ENCODE measurements around the gene NKAIN4.

DNA sequence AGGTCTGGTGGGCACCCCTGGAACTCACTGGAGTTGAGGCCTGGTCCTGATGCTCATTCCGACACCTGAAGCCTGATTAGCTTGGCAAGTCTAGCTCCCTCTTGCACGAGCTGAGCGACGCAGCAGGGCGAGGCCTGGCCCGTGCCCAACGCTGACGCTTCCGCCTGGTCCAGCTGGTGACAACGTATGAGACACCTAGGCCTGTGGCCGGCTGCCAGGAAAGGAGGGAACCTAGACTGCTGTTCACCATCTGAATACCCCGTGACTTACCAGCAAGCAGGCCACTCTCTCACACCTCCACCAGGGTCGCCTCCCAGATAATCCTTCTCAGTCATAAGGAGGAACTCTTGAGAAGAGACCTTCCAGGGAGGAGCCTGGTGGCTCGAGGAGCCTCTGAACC is 62.9 kb downstream of the NKAIN4 start:
- TF ChIP-seq, protein P1, sequence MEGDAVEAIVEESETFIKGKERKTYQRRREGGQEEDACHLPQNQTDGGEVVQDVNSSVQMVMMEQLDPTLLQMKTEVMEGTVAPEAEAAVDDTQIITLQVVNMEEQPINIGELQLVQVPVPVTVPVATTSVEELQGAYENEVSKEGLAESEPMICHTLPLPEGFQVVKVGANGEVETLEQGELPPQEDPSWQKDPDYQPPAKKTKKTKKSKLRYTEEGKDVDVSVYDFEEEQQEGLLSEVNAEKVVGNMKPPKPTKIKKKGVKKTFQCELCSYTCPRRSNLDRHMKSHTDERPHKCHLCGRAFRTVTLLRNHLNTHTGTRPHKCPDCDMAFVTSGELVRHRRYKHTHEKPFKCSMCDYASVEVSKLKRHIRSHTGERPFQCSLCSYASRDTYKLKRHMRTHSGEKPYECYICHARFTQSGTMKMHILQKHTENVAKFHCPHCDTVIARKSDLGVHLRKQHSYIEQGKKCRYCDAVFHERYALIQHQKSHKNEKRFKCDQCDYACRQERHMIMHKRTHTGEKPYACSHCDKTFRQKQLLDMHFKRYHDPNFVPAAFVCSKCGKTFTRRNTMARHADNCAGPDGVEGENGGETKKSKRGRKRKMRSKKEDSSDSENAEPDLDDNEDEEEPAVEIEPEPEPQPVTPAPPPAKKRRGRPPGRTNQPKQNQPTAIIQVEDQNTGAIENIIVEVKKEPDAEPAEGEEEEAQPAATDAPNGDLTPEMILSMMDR (conservative IDR thresholded peaks at IDR 0.05 in 1 of 2, IDR thresholded peaks at IDR 0.05 in 1 of 2; ENCODE audit: extremely low read depth in 1 of 2, insufficient read depth in 1 of 2, low read depth in 1 of 2, low read length in 2 of 2): no peak
- no peak for TF ChIP-seq EZH2 (IDR thresholded peaks at IDR 0.05; ENCODE audit: borderline replicate concordance, low read length)

All from mammary epithelial cell (primary cell).